ENCODE results near the gene SRD5A1.
"Not testable (repeated sequence)": the region's sequence is repeated elsewhere in the genome, so short reads cannot be mapped to it uniquely, and the experiment has no call there.

SRD5A1 gene

DNA sequence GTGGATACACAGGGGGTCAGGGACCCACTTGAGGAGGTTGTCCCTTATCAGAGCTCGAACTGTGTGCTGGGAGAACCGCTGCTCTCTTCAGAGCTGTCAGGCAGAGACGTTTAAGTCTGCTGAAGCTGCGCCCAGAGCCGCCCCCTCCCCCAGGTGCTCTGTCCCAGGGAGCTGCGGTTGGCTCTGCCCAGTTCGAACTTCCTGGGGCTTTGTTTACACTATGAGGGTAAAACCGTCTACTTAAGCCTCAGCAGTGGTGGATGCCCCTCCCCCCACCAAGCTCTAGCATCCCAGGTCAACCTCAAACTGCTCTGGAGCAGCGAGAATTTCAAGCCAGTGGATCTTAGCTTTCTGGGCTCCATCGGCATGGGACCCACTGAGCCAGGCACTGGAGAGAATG lies 15.9 kb downstream of the SRD5A1 start:
- no peak for DNase-seq

DNA sequence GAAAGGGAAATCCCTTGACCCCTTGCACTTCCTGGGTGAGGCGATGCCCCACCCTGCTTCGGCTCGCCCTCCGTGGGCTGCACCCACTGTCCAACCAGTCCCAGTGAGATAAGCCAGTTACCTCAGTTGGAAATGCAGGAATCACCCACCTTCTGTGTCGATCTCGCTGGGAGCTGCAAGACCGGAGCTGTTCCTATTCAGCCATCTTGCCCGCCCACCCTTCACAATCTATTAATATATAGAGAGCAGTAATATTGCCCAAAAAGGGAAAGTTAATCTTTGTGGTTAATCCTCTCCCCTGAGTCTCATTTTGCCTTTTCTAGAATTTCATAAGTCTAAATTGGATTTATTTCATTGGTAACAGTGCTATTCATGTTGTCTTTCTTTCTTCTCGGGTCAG lies 16.4 kb downstream of the SRD5A1 start:
- DNase-seq: no peak

DNA sequence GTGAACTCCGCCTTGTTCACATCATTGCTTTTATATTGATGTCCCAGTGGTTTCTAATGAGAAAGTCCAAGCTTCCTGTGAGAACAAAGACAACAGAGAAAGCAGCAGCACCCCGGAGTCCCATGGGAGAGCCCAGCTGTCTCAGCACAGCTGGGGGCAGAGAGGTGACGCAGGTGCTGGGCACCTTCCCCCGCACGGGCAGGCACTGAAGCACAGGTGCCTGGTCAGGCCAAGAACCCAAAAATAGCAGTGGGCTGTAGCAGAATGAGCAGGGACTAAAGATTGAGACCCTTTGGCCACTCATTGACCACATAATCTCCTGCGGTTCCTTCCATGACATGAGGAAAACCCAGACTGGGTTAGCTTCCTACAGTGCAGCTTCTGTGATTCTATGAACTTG lies 18.8 kb downstream of the SRD5A1 start:
- DNase-seq: no peak

DNA sequence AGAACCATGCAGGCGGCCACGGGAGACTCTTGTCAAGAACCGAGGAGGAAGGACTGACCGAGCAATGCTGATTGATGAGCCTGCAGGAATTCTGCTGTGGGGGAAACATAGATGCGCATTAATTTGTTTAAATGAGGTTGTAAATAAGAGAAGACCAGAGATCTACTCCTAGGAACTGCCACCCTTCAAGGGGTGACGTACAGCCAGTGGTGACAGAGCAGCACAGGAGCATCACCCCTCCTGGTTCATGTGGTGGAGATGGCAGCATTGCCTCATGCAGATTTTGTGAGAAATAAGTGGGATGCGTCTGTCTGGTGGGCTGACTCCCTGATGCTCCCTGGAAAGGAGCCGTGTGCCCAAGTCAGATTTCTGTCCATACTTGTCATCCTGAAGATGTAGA lies 22.2 kb downstream of the SRD5A1 start:
- no peak for DNase-seq

DNA sequence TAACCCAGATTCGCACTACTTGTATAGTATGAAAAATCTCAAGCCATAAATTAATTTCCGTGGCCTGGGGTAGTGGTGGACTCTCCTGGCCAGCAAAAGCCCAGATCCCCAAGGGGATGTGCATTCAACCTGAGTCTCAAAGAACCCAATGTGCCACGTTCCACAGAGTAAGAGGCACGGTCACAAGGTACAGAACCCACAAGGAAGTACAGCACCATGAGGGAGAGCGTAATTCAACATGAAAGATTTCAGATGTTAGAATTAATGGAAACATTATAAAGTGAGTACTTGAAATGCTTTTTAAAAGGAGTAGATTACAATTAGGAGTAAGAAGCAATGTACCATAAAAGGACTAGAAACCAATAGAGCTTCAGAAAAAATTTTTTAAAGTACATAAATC lies 23.4 kb downstream of the SRD5A1 start:
- no peak for DNase-seq

DNA sequence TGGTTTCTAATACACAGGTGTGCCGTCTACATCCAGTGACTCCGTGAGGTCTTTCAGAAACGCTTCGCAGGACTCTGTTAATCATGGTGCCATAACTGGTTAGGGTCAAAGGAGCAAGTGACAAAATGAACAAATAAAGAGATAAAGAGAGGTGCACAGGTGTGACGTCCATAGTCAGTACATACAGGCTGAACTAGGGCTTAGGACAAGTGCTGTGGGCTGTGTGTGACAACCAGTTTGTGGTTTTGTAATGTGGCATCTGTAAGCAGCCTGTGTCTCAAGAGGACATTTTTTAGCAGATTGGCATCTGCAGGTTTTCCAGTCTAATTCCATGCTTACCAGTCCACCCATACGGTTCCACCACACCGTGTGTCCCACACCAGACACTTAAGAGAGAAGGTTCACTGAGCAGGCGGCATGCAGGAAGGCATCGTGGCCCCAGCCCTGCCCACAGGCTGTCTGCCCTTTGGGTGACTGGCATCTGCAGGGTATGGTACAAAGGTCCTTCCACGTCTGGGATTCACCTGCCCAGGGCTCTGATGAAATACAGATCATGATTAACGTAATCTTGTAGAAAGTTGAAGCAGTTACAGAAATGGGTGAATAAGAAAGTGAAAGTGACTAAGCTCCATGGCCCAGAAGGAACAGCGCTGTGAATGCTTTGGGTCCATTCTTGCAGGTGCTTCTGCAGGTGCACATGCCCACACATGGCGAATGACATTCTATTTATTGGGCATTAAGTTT lies 26.9 kb downstream of the SRD5A1 start:
- no peak for DNase-seq

DNA sequence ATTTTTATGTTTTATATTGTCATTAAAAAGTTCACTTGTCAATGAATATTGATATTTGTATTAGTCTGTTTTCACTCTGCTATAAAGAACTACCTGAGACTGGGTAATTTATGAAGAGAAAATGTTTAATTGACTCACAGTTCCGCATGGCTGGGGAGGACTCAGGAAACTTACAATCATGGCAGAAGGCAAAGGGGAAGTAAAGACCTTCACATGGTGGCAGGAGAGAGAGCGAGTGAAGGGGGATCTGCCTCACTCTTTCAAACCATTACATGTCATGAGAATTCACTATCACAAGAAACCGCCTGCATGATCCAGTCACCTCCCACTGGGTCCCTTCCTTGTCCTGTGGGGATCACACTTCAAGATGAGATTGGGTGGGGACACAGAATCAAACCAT lies 27.4 kb downstream of the SRD5A1 start:
- DNase-seq: no peak

DNA sequence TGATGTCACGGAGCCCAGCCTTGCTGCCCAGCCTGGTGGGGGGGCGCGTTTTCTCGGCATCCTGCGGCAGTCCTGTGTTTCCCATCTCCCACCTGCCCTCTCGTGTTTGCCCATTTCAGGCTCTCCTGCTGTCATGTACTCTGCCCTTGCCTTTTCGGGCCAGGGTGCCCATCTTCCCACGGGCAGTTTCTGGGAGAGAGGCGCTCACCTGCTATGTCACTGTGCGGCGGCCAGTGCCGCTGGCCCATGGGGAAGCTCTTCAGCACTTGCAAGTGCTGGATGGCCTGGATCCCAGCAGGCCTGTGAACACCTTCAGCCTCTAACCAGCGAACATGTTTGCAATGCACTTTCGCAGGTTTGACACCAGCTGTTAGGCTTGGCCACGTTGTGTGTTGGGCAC lies 33.5 kb downstream of the SRD5A1 start:
- DNase-seq: no peak

DNA sequence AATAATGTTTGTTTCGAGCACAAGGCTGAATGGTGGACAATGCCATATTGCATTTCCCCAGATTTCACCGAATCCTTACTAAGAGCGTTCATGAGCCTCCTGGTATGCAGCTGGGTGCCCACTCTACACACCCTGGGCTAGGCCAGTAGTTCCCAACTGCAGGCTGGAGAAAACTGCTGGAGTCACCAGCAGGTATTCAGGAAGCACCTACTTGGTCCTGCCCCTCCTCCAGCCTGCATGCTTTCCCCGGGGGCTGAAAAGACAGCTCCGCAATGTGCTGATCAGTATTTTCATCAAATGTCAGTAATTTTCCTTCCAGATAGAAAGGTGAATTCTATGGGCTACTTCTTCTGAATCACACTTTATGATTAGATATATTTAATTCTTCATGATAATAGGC lies 34.4 kb downstream of the SRD5A1 start:
- no peak for DNase-seq

DNA sequence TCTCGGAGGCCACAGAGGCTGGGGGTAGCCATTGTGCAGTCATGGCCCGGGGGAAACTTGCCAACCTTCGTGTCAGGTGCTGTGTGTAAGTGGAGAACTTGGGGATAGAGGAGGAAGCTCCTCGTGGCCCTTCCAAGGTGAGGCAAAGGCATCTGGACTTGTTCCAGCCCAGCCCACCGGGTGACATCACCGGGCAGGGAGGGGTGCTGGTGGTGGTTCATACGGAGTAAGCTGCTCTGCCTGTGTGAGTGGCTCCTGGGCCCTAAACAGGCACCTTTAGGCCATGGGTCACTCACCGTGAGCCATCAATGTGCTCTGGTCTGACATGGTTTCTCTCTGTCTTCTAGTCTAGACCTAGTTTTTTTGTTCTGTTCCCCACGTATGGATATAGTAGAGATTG lies 35.5 kb downstream of the SRD5A1 start:
- DNase-seq: not testable (repeated sequence)

DNA sequence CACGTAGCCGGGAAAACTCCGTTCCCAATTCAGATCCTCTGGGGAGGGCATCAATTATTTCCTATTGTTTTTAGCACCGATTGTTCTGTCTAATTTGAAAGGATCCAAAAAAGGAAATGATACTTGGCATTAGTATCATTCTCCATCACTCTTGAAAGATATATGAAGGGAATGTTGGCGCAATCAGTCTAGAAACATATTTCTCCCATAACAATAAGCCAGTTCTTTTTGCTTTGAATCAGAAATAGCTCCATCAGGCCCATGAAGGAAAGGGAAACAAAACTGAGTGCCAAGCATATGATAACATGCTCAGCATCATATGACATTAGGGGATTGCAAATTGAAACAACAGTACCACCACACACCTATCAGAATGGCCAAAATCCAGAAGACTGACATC lies 39.8 kb downstream of the SRD5A1 start:
- no peak for DNase-seq

DNA sequence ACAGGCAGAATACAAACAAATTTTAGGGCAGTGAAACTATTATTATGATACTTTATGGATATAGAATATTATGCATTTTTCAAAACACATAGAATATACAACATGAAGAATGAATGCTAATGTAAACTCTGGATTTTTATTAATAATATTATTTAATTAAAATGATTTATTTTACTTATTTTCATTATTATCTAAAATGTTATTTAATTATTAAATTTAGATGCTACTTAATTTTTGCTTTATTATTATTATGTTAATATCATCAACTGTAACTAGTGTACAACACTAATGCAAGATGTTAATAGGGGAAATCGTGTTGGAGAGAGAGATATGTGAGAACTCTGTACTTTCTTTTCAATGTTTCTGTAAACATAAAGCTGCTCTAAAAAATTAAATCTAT lies 40.7 kb downstream of the SRD5A1 start:
- DNase-seq: no peak

DNA sequence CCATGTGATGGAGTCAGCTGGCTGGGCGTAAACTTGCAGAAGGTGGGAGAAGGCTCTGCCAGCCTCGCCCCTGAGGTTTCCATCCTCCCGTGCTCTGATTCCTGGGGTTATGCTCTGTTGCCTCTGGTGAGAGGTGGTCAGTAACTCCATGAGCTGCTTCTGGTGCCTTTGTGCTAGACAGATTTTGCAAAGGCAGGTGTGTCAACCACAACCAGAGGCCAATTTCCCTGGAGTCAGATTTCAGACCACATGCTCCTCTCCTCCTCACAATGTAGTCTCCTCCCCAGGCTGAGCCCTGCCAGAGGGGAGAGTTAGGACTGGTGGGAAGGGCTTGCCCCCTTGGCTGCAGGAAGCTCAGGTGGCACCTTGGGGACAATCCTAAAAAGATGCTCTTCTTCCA lies 41.2 kb downstream of the SRD5A1 start:
- DNase-seq: no peak

DNA sequence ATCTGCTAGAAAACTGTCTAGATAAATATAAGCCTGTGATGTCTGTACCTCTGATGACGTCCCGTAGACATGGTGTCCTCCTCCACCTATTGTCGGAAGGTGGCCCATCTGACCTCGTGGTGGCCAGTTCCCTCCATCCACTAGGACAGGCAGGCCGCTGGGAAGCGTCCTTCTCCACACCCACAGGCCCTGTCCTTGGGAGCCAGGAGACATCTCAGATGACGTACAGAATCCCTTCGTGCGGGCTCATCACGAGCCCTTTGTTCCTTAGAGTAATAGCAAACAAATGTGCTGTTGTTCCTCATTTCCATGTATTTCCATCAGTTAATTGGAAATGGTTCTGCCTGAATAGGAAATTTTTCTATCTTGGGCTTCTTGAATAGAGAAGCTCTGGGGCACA lies 41.6 kb downstream of the SRD5A1 start:
- no peak for DNase-seq

DNA sequence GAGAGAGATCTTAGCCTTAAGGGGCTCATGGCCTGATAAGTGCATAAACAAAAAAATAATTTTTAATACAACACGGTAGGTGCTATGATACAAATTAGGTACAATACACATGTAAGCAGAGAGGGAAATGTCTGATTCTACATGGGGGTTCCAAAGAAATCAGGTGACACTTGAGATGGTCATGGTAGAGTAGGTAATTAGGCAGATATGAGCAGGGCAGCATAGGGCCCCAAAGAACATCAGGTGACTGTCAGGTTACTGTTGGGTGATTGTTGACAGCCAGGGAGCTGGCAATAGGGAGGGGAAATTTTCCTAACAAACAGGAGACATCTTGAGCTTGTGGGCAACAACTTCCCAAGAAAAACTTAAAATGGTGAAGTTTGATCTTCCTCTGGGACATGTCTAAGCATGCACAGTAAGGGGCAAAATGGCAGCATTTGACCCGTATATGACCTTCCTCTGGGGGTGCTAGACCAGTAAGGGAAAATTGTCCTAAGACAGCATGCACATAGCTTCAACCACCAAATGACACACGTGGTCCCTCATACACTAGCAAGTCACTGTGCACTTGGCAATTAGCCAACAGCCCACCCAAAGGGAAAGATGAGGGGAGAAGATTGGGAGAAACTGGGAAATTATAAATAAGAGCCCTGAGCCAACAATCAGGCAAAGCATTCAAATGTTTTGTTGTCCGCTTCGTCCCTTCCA lies 42.7 kb downstream of the SRD5A1 start:
- no peak for DNase-seq

DNA sequence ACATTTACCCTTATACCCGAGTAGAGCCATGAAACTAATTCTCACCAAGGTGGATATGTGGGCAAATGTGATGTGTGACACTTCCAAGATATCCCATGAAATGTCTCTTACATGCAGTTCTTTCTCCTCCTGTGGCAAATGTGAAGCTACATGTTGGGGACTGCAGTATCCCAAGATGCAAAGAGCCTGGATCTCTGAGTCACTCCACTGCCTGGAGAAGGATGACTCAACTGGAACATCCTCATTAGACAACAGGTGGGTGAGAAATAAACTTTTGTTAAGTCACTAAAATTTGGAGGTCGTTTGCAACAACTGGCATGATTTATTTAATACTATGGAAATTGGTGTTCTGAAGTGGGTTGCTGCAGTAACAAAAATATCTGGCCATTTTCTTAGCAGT lies 43.5 kb downstream of the SRD5A1 start:
- DNase-seq: no peak

DNA sequence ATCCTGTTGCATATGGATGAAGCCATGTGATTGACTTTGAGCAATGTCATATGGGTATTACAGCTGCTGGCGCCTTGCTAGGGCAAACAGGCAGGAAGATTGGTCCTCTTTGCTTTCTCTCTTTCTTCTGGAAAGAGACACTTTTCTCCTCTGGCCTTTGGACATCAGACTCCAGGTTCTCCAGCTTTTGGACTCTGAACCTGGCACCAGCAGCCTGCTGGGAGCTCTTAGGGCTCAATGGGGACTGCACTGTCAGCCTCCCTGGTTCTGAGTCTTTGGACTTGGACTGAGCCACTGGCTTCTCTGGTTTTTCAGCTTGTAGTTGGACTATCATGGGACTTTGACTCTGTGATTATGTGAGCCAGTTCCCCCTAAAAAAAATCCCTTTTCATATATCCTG lies 45.1 kb downstream of the SRD5A1 start:
- DNase-seq: no peak

DNA sequence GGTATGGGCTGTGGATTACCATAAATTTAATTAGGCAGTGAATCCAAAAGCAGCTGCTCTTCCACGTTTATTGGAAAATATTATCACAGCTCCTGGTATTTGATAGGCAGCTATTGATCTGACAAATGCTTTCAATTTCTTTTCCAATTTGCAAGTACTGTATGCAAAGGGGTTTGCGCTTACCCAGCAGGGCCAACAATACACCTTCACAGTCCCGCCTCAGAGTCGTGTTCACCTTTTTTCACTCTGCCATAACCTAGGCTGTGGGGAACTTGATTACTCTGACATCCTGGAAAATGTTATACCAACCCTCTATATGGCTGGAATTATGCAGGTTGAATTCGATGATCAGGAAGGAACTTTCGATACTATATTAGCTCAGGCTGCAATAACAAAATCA lies 47.7 kb downstream of the SRD5A1 start:
- no peak for DNase-seq

DNA sequence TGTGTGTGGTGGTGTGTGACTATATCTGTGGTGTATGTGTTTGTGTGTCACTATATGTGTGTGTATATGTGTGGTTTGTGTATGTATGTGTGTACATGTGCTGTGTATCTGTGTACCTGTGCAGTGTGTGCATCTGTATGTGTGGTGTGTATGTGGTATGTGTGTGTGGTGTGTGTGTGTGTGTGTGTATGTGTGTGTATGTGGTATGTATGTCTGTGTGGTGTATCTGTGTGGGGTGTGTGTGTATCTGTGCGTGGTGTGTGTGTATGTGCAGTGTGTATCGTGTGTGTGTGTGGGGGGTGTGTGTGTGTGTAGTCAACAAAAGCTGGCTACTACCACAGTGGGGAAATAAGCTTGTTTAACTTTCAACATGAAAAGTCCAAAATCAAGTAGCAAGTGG lies 48.4 kb downstream of the SRD5A1 start:
- no peak for DNase-seq

DNA sequence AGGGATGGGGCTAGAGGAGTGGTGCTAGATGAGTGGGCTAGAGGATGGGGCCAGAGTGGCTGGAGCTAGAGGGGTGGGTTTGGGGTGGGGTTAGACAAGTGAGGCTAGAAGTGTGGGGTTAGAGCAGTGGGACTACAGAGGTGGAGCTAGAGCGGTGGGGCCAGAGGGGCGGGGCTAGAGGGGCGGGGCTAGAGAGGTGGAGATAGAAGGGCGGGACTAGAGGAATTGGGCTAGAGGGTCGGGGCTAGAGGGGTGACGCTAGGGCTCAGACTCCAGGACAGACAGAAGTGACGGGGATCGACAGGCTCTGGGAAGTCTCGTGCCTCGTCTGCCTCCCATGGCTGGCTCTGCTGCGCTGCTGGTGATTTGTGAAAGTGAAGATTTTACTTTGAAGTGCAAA lies 49.0 kb downstream of the SRD5A1 start:
- no peak for DNase-seq

DNA sequence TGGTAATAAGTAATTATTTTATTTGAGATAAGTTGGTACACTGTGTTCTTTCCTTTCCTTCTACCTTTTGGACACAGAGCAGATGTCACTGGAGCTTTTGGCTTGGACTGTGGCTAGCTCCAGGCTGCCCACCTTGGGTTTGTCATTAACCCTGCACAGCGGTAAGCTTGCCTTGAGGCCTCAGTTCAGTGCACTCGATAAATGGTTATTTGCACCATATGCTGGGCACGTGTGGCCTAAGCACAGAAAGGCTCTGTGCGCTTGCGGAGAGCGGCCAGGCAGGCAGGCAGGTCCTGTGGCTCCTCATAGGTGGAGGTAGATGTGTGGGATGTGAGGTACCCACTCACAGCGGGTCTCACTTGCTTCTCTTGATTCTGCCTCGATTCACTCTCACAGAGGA lies 50.0 kb downstream of the SRD5A1 start:
- DNase-seq: no peak

DNA sequence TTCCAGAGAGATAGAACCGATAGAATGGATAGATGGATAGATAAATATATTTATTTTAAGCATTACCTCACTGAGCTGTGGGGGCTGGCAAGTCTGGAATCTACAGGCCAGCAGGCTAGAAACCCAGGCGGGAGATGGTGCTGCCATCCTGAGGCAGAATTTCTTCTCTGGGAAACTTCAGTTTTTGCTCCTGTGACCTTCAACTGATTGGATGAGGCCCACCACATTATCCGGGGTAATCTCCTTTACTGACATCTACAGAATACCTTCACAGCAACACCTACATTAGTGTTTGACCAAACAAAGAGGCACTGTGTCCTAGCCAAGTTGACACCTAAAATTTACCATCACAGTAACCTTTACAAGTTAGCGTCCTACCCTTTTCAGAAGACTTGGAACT lies 50.8 kb downstream of the SRD5A1 start:
- no peak for DNase-seq

DNA sequence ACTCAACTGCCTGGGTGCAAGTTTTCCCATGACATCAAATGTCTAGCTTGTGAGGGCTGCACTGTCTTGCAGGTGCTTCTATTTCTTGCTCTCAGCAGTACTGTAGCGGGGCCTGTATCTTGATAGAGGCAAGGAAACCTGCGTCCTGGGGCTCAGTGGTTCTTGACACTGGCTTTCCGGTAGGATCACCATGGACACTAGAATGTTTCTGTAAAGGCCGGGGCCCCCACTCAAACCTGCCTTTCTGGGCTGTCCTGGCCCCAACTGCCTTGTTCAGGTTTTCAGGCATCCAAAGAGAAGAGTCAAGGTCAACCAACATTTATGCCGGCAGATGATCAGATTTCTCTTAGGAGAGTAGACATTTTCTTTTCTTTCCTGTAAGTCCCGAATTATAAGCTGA lies 53.3 kb downstream of the SRD5A1 start:
- no peak for DNase-seq

DNA sequence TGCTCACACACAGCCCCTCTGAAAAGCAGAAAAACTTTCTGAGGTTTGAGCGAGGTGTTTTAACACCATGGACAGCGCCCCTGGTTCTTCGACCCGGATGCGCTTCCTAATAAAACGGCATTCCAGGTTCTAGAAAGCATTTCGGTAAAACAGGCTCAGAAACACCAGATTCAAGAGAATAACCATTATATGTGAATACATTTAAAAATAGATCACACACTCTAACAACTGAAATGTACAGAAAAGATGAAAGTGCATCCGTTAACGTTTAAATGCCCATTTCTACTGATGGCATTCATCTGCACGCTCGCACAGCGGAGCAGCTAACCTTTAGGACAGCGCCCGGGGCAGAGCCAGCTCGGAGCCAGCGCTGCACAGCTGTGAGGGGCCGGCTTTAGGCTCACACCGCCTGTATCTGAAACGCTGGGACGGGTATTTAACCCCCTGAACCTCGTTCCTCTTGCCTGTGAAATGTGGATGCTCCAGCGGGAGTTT lies 53.7 kb downstream of the SRD5A1 start:
- DNase-seq: no peak

DNA sequence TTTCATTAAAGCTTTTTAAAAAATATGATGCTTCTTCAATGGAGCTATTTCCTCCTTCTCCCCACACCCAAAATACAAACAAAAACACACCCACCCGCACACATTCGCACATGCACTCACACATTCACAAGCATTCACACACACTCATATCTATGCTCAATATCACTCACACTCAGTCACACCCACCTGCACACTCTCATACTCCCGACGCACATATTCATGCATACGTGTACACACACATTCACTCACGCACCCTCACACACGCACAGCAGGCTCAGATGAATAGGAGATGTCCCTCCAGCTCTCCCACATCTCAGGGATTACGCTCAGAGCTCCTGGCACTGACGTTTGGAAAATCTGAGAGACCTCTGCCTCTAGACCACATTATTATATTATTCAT lies 54.3 kb downstream of the SRD5A1 start:
- DNase-seq: no peak

Measured in activated CD4-positive, alpha-beta T cell treated with anti-CD3 and anti-CD28 coated beads, Interleukin-2, amount 50 U/mL, for 48 hours (primary cell).